ENCODE results near the gene KRTAP20-1.

KRTAP20-1 gene, protein sequence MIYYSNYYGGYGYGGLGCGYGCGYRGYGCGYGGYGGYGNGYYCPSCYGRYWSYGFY

DNA sequence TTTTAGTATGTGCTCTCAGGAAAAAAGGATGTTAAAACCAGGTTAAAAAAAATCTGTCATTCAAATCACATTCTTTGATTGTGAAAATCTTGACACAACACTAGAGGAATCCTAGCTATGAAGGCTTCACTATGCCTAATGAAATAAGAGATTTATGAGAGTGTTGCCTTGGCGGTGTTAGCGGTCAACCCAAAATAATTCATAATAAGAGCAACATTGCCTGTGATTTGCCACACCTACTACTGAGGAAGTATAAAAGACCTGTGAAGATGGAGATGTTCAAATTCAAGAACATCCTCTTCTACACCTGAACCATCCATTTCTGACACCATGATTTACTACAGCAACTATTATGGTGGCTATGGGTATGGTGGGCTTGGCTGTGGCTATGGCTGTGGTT lies at the start of gene KRTAP20-1:
KRTAP20-1 (plus strand) TSS at position 301 of the 400 bp plus-strand sequence; CDS start at position 331, 30 bp downstream.
- no peak for DNase-seq

DNA sequence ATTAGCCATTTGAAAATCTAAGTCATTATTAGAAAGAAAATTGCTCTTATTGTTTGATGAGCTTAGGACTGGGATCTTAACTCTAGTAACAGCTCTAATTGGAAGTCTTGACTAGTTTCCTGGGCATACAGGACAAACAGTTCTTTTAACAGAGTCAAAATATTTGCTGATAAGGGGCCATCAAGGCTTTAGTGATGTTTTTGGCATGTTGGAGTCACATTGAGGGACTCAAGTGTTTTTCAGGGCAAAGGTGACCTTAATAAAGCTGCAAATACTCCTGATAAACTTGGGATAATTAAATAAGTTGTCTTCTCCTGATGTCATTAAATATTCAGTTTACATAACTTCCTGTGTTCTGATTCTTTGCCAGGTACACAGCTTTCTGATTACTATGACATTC lies 48.6 kb upstream of the KRTAP20-1 start:
- DNase-seq, result no peak

DNA sequence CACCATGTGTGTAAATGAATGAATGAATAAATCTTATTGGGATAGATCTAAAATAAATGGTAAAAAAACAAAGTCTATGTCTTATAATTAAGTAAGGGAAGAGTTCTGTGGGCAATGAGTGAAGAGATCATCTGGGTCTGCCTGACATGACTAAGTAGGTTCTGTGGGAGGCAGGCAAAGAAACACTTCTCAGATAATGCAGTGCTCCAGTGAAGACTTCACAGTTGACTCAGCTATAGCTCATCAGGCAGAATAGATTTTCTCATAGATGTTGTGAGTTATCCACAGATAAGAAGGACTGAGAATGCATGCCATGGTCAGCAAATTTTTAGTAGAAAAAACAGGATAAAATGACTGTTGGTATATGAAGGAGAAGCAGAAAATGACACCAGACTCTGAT lies 38.5 kb upstream of the KRTAP20-1 start:
- no peak for DNase-seq

DNA sequence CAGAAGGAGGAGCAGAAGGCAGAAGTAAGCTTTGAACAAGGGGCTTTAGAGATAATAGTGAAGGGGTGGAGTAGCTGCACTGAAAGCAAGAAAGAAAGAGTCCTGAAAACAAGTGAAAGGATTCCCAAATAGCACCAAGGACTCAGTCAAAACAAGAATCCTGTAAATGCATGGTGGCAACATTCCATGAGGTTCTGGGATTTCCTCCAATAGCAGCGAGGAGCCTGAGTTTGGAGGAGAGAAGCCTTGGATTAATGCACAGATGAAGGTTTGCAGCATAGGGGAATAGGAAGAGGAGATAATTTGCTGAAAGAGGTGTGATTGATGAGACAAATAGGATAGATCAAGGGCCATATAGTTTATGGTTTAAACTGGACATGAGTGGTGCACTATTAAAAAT lies 36.9 kb upstream of the KRTAP20-1 start:
- no peak for DNase-seq

DNA sequence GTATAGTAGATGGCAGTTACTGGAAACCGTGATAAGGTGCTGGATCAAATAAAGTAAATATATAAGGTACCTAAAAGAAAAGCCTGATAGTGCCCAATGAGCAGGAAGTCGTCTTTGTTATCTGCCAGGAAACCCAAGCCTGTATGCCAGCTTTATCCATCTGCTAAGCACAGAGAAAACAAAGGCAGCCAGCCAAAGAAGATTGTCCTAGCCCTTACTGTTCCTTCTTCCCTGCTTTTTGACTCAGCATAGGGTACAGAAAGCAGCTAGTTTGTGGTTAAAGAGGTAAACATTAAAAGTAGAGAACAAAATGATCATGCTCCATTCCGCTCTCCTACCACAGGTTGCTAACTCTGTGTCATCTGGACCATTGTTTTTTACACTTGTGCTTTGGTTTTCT lies 36.1 kb upstream of the KRTAP20-1 start:
- no peak for DNase-seq

DNA sequence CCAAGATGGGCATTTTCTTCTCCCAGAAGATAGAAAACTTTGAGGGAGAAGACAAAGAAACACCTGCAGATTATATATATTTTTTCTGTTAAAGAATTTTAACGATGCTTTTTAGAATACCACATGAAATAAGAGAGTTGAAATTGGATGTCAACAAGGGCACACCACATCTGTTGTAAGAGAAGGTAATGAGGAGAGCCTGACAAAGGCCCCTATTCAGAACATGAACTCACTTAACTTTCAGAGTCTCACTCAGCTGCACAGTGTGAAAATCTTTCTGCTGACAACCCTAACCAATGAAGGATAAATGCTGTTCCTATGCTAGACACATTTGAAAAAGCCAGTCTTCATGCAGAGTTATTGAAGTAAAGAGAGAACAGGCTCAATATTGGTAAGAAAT lies 33.4 kb upstream of the KRTAP20-1 start:
- no peak for DNase-seq

DNA sequence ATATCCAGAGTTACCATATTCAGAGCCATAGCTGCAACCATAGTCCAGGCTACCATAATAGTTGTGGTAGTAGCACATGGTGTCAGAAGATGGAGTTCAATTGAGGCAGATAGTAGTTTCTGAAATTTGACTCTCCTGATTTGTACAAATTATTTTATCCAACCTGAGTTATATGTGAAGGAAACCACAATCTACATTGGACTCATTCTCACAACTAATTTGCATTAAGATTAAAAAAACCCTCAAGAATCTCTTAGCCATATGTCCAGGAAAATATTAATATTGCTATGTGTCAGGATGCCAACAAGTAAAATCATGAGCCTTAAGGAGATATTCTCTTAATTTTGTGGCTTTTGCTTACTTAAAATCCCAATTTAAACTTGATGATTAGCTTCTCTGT lies 25.9 kb upstream of the KRTAP20-1 start, which contains the start of gene KRTAP22-2:
KRTAP22-2 (minus strand) TSS at position 101 of the 400 bp plus-strand sequence.
- DNase-seq, result no peak

DNA sequence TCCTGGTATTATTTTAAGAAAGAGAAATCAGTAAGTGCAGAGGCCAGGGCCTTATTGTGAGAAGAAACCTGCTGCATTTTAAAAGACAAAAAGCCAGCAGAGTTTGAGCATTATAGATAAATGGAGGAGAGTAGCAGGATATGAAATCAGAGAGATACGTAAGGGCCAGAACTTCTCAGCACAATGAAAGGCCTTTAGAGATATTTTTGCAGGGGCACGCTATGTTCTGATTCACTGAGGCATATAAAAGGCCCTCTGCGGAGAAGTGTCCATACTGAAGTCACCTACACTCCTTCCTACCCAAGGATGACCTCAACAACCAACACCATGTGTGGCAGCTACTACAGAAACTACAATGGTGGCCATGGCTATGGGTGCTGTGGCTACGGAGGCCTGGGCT lies 24.1 kb upstream of the KRTAP20-1 start, which contains the start of gene KRTAP6-3:
KRTAP6-3 (plus strand) TSS at position 301 of the 400 bp plus-strand sequence; CDS start at position 307, 6 bp downstream.
- DNase-seq, result no peak

DNA sequence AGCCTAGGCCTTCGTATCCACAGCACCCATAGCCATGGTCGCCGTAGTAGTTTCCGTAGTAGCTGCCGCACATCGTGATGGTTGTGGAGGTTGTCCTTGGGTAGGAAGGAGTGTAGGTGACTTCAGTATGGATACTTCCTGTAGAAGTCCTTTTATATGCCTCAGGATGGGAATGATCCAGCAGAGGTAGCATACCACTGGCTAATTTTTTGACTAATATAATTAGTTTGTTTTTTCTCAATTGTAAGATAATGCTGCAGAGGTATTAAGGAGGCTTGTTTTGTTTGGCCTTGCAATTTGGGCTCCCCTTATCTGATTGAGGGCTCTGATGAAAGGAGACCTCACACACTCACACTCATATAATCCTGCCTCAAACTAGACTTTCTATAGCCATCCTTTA lies 17.4 kb upstream of the KRTAP20-1 start, which contains the start of gene KRTAP6-2:
KRTAP6-2 (minus strand) TSS at position 101 of the 400 bp plus-strand sequence; CDS start at position 73, 28 bp downstream.
- DNase-seq, result no peak

DNA sequence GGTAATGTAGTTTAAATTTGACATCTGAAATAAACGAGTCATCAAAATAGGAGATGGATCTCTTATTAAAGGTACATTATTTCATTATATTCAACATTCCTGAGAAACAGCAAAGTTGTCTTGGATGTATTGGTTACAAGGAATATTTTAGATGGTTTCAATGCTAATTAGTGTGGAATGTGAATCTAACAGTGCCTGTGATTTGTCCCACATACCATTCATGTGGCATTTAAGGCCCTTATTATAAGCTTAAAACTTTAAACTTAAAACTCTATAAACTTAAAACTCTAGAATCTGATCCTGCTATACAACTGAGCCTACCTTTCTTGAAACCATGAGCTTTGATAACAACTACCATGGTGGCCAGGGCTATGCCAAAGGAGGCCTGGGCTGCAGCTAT lies 15.4 kb upstream of the KRTAP20-1 start, which contains the start of gene KRTAP22-1:
KRTAP22-1 (plus strand) TSS at position 301 of the 400 bp plus-strand sequence.
- no peak for DNase-seq

DNA sequence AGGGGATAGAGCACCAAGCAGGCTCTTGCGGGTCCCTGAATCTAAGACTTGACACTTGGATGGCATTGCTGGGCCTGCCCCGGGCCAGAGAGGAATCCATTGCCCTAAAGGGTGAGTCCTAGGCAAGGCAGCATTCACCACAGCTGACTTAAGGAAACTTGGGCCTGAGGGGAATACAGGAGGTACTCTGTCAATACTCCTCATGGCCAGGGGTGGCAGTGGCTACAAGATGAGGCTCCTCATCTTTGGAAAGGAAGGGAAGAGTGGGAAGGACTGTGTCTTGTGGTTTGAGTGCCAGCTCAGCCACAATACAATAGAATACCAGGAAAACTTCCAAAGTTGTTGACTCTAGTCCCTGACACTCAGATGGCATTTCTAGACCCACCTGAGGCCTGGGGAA lies 10.3 kb upstream of the KRTAP20-1 start:
- no peak for DNase-seq

DNA sequence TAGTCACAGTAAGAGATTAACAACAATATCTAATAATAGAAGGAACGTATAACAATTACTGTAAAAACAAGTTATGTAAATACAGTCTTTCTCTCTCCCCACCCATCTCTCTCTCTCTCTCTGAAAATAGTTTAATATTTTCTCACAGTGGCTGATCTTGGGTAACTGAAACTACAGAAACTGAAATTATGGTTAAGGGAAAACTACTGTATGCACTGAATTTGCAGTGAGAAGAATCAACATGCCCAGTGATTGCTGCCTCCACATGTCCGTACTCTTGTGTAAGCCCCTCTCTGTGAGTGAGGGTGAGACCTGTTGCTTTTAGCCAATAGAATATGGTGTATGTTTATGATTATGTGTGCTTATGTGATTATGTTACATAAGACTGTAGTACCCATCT lies 4.1 kb upstream of the KRTAP20-1 start:
- DNase-seq, result no peak

DNA sequence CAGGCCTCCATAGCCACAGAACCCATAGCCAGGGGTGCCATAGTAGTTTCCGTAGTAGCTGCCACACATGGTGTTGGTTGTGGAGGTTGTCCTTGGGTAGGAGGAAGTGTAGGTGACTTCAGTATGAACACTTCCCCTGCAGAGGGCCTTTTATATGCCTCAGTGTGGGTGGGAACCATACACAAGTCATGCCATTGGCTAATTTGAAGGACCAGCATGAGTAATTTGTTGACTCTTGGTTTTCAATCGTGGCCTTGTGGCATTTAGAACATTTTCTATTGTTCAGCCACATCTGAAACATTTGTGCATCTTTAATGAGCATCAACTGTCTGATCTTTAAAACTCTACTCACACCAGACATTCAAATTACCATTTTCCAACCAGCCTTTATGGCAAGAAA lies 2.4 kb upstream of the KRTAP20-1 start, which contains the start of gene KRTAP6-1:
KRTAP6-1 (minus strand) TSS at position 95 of the 400 bp plus-strand sequence; CDS start at position 69, 26 bp downstream.
- no peak for DNase-seq

DNA sequence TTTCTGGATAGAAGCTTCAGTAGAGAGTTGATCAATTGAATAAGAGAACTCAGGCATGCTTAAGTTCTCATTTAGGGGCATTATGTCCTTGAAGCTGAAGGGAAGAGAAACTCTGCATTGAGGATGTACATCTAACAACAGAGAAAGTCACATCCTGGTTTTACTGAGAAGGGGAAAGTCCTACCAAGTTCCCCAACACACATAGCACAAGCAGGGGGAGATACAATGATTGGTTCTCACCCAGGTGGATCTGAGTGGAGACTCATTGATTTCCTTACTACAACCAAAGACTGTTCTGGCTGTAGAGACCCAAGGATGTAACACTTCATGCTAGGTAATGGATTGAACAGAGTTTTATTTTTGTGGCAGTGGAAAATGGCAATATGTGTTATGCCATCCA lies 1.0 kb upstream of the KRTAP20-1 start:
- DNase-seq, result no peak

DNA sequence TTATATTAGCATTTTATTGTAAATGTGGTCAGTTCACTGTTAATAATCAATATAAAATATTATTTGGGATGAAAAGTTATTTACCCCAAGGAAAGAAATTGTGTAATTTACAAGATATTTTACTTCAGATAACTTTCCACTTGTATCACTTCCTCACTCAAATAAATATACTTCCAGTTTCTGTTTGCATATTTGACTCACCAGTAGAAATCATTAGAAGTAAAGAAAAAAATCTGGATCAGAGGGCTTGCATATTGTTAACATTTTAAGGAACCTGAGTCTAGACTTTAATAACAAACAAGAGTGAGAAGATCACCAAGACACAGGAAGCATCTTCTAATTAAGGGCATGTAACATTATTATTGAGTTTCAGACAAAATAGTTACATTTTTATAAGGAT lies 3.9 kb downstream of the KRTAP20-1 start:
- no peak for DNase-seq

DNA sequence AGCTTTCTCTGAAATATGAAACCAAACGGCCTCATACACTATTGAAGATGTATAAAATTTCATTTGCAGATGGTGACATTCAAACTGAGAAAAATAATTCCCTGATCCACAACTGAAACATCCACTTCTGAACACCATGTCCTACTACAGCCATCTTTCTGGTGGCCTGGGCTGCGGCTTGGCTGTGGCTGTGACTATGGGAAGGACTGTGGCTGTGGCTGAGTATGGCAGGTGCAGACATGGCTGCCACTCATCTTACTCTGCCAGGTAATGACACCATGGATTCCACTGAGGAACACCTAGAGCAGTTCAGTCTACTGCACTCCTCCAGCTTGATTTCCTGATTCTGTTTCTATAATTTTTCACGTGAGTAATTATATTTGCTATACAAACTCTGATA lies 4.3 kb downstream of the KRTAP20-1 start, which contains the start of gene KRTAP20-4:
KRTAP20-4 (plus strand) TSS at position 106 of the 400 bp plus-strand sequence.
- no peak for DNase-seq

DNA sequence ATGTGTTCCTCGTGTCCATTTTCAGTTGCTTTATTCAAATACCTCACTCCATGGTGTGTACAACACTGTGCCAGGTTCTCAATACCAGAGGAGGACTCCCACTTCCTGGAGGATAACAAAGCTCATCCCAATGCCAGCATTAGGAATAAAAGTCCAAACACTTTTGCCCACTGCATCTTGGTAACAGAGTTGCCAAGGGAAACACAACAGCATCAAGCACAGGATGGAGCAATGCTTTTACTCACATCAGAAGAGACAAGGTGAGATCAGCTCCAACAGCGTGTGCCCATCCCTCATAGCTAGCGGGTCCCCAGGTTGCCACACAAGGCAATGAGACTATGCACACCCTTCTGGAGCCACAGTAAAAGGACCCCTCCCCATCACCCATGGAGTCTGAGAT lies 7.1 kb downstream of the KRTAP20-1 start:
- DNase-seq, result no peak

DNA sequence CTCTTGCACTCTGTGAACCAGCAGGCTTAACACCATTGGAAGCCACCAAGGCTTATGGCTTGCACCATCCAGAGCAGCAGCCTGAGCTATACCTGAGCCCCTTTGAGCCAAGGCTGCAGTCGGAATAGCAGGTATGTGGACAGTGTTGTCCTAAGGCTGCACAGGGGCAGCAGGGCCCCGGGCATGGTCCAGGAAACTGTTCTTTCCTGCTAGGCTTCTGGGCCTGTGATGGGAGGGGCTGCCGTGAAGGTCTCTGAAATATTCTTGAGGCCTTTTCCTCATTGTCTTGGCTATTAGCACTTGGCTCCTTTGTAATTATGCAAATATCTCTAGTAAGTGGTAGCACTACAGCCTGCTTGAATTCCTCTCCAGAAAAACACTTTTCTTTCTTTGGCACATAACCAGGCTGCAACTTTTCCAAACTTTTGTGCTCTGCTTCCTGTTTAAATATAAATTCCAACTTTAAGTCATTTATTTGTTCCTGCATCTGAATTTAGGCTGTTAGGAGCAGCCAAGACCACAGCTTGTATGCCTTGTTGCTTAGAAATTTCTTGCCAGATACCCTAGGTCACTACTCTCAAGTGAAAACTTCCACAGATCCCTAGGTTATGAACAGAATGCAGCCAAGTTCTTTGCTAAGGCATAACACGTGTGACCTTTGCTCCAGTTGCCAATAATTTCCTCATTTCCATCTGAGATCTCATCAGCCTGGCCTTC lies 9.4 kb downstream of the KRTAP20-1 start:
- no peak for DNase-seq

DNA sequence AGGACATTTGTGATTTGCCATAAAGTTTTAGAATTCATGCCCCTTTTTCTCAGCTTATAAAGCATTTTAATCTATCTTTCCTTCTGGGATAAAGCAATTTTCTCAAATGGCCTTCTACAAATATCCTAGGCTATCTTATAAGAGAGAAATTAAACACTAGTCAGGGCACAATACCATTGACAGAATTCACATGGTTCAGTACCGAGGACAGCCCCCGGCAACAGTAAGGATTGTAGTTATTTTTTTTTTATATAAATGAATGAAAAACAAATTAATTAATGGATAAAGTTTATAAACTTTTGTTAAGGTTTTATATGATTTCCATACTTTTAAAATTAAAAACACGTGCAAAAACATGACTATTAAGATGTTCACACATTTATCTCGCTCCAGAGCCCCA lies 11.9 kb downstream of the KRTAP20-1 start:
- DNase-seq, result no peak

DNA sequence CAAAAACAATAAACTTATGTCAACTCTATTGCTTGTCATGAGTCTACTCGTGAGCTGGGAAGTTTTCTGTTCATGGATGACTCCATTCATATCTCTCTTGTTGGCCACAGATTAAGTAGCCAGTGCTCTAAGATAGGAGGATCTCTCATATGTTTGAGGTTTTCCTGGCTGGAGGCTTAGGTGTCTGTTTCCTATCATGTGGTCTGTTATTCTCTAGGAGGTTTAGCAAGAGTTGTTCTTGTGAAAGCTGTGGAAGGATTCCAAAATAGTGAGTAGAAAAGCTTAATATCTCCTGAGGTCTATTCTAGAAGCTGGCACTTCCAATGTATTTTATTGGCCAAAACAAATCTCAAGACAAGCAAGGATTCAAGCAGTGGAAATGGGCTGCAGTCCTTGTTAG lies 13.0 kb downstream of the KRTAP20-1 start:
- no peak for DNase-seq

DNA sequence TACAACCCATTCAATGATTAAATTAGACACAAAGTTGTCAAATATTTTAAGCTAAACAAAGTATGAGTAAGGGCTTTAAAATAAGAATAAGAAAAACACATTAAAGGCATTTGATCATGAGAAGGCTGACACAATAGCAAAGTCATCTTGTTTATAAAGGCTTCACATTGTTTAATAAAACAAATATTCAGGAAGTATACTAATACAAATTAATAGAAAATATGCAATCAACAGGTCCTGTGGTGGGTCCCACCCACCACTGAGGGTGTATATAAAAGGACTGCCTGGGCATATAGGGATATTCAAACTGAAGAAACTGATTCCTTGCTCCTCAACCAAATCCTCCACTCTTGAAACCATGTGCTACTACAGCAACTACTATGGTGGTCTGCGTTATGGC lies 18.7 kb downstream of the KRTAP20-1 start, which contains the start of gene KRTAP20-2:
KRTAP20-2 (plus strand) TSS at position 301 of the 400 bp plus-strand sequence; CDS start at position 359, 58 bp downstream.
- no peak for DNase-seq

DNA sequence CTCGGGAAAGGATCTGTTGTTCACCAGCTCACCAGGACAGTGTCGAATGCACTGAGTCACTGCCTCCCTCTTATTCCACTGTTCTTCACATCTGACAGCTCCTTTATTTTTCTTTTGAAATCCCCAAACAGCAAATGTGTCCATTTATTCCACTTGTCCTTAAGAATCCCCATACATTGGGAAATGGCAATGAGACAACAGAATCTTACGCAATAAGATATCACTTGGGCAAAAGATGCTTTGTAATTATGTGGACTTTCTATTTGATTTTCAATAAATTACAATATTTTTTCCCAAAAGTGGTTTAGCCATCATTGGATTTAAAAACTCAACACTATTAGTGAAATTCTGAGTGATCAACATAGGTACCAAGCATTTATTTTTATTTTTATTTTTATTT lies 22.5 kb downstream of the KRTAP20-1 start:
- no peak for DNase-seq

DNA sequence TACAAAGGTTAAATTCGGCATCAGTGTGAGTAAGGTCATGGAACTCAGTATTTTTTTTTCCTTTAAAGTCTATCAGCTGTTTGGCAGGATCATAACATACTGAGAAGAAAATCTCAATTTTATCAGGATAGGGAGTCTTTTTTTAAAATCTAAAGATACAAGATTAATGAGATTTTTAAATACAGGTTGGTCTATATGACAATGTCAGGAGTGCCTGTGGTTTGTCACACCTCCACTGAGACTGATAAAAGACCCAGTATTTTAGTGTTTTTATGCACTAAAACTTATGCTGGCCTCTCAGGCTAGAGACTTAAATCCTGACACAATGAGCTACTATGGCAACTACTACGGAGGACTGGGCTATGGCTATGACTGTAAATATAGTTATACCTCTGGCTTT lies 26.3 kb downstream of the KRTAP20-1 start, which contains the start of gene KRTAP20-3:
KRTAP20-3 (plus strand) TSS at position 301 of the 400 bp plus-strand sequence.
- no peak for DNase-seq

DNA sequence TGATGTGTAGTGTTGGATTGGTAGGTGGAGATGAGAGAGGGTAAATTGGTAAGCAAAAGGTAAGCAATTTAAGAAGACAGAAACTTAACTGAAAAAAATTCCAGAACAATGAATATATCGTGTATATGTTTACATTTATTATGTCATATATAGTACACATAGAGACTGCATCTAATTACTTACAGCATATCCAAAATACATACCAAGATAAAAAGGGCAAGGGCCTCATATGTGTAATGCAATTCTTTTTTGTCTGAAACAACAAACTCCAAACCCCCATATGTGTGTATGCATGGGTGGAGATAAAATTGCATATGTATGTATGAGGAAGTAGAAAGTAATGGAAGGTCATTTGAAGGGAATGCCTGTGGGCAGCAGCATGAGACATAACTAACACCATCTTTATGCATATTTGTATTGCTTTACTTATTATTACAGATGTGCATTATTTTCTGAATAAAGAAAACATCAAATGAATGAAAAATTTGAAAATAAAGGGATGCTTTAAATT lies 30.7 kb downstream of the KRTAP20-1 start:
- no peak for DNase-seq
